Fibroblast of skin of left quadriceps (primary cell): ENCODE data around the gene PRDM16.

Experiments used
- DNase-seq, 2 experiments: peaks; one replicate each; pipeline ENCODE4 v3.0.0-alpha.2; 2013; ENCODE audit warnings: low read depth in 2 of 2

Gene PRDM16

DNA sequence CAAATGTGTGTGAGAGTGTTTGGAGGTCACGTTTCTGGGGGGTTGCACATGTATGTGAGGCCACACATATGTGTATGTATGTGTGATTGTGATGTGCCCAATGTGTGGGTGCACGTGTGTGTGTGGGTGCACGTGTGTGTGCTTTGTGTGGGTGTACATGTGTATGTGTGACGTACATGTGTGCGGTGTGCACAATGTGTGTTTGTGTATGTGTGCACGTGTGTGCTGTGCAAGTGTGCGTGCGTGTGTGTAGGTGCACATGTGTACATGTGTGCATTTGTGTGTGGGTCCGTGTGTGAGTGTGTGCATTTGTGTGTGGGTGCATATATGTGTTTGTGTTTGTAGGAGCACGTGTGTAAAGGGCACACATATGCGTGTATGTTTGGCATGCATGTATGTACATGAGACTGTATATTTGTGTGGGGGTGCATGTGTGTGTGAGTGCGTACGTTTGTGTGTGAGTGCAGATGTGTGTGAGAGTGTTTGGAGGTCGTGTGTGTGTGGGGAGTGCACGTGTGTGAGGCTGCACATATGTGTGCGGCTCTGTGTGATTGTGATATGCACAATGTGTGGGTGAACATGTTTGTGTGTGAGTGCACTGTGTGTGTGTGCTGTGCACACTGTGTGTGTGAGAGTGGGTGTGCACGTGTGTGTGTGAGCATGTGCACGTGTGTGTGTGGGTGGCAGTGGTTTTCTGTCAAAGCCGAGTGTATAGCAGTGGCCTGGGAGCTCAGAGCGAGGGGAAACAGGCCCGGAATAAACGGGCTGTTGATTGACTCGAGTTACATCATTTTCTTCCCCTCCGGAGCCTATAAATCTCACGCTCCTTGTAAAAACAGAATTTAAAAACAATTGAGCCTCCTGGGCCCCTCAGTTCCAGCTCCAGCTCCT is 252.8 kb downstream of the PRDM16 start:
- DNase-seq: peak; percentile 14 to 31

DNA sequence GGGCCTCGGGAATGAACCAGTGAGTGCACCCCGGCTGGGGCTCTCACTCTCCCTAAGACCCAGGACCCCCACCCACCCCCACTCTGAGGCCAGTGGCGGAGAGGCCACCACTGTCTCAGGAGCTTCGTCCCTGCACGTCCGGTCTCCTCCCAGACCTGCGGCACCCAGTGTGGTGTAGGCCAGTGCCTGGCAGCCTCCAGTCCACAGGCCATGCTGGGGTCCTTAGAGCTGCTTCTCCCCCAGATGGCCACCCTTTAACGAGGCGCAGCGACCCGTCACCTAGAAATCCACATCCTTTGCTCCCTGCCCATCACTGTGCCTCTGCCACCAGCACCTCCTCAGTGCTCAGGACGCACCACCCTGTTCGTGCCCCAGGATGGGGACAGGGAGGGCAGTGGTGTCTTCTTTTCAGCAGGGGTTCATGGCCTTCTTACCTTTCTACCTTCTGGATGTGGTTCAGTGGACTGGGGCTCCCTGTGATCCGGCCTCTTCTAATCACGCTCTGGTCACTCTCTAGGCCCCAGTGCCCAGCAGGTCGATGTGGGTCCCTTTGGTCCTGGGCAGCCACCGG is 253.5 kb downstream of the PRDM16 start:
- no peak for DNase-seq

DNA sequence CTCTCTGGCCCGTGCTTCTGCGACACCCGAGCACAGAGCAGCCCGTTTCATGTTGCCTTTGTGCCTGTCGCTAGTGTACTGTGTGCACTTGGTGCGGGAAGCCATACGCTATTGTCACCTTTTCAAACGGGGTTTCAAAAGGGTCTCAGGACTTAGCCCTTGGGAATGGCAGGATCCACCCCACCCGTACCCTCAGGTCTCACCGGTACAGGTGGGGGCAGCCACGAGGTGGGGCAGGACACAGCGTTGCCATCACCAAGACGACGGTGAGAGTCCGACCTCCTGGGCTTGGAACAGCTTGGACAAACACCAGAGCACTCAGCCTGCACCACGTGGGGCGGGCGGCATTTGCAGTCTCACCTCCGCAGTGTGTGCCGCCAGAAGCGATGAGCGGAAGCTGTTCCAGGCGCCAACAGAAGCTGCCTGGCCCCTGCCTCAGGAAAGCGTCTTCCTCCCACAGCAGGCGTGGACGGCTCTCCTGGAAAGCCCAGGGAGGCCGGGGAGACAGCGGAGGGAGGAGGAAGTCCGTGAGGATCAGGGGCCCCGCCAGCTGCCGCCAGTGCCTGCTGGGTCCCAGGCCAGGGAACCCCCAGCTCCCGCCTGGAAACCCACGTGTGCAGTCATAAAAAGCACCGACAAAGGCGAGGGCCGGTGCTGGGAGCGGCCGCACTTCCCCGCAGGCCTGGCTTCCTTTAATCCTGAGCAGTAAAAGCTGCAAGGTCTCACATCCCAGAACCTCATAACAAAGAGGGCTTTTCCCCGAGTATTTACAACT is 254.2 kb downstream of the PRDM16 start:
- no peak for DNase-seq

DNA sequence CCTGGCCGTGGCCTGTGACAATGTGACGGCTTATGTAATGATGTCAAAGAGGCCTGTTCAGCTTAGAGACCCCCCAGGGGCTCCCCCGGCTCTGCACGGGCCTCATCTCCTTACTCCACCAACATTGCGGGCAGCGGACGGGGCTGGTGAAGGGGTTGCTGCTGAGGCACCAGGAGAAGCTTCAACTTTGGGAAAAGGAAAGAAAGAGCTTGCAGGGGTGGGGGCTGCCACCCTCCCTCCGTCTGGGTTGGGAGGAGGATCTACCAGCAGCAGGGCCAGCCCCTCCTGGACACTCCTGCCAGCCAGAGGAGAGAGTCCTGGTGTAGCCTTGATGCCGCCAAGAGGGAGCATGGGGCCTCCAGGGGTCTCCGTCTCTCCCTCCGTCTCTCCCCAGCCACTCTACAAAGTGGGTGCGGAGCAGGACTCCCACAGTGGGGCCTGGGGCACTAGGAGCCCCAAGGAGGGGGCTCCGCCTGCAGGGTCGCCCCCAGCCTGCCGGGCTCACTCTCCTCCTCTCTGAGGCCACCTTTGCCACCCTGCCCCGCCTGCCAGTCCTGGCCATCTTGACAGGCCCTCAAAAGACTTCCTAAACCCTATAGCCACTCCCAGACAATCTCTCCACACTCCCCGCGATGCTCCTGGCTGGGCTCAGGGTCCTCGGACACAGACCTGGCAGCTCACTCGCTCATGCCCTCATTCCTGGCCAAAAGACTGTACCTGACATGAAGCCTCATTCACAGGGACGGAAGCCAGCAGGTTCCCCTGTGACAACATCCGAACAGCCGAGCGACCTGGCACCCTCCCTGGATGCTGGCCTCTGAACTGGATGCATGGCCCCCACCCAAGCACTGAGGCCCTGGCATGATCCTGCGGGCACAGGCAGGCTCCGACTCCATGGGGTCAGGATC is 255.0 kb downstream of the PRDM16 start:
- DNase-seq: no peak

DNA sequence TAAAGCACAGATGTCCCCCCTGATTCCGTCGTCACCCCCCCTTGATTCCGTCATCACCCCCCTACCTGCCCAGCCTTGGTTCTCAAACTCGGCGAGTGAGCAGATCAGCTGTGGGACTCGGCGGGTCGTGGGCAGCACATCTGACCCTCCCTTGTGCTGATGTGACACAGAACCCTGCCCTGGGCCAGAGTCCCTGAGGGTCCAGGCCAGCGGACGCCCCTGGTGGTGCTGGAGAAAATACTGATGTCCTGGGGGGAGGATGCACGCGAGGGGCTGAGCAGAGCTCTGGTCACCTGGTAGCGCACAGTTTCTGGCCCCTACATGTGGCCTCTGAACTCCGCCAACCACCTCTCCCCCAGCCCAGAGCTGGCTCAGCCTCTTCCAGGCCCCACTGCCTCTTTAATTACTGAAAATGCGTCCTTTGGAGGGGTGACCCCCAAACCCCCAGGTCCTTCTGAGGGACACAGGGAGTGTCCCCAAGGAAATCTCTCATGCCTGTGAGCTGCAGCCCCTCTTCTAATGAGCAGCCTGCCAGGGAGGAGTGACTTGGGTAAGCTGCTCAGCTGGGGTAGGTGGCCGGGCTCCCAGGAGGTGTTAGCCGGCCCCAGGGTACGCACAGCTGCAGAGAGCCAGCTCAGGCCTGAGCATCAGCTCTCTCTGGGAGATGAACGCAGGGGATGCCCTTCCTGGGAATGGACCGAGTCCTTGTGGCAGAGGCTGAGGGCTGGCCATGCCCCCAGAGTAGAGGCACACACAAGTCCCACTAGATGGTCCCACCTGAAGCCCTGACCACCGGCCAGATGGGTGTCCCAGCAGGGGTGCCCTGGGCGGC is 255.9 kb downstream of the PRDM16 start:
- DNase-seq: no peak

DNA sequence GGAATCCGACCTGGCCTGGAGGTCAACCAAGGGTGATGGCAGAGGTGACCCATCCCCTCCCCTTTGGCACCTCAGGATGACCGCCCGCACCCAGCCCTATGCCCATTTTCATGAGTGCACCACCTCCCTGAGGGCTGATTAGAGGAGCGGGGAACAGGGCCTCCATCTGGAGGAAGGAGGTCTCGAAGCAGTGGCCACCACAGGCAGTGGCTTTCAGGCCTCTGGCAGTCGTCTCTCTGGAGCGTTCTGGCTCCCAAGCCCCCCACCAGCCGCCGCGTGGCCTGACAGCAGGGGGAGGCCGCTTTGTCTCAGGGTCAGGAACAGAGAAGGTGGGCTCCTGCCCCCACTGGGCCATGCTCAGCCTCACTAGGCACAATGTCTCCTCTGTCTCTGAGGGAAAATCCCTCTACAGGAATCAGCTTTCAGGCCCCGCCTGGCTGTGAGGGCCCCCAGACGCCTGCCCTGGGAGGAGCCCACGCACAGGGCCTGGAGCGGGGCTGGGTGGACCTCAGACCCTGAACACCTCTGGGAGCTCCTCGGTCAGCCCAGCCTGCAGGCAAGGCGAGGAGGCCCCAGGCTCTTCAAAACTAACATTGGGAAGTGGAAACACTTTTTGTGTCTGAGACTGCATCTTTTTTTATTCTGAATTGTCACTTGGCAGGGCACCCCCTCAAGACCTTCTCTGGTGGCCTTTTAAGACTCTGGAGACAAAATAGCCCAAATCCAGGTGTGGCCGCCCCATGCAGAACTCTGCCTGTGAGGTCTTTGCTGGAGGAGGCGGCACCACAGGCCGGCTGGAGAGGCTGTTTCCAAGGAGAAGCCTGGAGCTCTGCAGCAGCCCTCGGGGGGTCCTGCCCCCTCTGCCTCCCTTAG is 257.7 kb downstream of the PRDM16 start:
- DNase-seq: no peak

DNA sequence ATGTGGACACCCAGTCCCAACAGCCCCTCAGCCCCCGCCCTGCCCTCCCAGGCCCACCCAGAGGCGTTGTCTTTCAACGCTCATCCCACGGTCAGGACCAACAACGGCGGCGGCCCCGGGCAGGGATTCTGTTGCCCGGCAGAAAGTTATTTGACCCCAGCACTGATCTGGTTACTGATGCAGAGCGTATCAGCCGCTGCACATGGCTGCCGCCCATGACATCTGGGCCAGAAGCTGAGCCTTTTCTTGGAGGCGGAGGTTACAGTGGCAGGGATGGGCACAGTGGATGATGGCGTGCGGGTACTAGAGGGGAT is 258.3 kb downstream of the PRDM16 start:
- DNase-seq: no peak

DNA sequence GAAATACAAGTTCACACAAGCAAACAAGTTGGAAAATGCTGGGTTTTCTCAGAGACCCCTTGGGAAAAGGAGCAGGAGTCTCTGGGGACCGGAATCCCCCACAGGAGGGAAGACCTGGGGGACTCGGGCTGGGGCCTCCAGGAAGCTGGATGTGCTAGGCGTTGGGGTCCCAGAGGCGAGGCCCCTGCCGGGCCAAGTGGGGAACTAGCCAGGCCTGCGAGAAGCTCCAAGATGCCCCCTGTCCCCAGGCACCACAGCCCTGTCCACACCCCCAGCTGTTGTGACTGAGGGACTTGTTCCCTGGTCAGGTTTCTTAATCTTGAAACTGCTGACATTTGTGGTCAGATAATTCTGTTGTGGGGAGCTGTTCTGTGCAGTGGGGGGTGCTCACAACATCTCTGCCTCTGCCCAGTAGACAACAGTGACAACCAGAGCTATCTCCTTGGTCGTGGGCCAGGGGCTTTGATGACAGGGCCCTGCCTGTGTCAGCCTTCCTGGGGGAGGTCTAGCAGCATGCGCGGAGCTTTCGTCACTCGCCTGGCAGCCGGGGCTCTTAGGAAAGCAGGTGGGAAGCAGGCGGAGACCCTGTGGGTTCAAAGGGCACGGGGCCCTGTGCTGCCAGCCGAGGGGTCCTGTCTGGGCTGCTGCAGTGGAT is 259.1 kb downstream of the PRDM16 start:
- no peak for DNase-seq

DNA sequence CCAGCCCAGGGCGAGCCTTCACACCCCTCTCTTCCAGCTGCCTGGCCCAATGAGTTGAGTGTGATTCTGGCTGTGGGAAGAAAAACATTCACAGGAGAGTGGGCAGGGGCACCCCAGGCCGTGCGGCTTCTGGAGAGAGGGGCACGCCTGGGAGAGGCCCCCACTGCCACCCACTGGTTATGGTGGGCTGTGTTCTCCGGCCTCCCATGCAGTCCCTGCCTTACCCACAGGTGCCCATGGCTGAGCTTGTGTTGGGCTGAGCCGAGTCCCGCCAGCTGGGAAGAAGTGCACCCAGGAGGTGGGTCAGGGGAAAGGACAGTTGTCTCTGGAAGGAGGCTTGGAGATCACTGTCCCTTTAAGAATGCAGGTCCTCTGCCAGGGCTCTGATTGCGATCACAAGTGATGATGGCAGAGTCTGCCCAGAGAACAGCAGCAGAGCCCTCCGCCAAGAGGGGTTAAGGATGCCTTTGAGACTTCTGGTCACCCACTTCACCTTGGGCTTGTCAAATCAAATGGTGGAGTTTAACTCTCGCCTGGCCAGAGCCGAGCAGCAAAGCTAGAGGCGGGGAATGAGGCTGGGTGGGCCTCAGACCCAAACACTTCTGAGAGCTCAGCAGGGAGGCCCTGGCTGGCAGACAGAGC is 260.8 kb downstream of the PRDM16 start:
- DNase-seq: no peak

DNA sequence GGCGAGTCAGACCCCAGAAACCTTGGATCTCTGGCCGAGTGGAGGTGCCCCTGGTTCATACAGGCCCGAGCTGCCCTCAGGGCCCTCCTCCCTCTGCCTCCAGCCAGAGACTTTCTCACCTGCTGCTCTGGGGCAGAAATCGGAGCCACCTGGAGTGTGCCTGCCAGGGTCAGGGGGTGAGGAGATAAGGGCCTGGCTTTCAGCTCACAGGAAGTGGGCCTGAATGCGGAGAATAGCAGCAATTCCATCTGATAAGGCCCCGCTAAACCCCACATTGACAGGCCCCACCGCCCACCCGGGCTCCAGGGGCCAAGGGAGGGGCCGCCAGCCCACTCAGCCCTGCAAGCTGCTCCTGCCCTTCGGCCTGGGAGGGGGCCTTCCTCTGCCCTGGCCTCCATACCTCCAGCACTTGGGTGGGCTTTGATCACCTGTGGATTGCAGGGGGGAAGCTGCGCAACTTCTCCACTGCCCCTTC is 261.8 kb downstream of the PRDM16 start:
- DNase-seq: no peak

DNA sequence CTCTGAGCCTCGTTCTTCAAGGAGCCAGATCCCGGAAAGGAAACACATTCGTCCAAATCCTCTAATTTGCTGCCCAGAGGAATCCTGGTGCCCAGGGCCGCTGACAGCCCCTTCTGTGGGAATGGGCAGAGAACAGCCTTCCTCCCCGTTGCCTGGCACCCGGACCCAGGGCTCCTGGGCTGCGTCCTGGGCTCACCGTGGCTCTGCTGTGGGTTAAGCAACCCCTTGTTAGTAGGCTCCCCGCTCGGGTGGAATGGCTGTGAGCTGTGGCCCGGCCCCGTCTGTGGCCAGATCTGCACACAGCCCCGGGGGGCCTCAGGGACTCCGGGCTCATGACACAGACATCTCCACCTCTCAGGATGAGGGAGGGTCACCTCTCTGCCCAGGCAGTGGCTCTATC is 262.6 kb downstream of the PRDM16 start:
- no peak for DNase-seq

DNA sequence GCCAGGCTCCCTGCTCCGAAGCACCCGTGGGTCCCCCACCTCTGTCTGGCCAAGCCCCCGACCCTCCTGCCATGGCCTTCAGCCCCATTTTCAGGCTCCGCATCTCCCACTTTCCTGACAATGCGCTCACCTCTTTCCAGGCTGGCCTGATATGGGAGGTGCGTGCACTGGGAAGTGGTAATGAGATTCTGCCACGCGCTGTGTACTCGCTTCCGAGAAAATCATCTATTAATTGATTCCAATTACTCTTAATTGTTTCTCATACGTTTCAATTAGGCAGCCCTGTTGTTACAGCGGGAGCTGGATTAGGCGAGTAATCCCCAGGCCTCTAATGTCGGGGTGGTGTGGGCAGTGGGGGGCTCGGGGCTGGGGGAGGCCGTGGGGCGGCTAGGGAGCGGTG is 263.0 kb downstream of the PRDM16 start:
- DNase-seq: no peak

DNA sequence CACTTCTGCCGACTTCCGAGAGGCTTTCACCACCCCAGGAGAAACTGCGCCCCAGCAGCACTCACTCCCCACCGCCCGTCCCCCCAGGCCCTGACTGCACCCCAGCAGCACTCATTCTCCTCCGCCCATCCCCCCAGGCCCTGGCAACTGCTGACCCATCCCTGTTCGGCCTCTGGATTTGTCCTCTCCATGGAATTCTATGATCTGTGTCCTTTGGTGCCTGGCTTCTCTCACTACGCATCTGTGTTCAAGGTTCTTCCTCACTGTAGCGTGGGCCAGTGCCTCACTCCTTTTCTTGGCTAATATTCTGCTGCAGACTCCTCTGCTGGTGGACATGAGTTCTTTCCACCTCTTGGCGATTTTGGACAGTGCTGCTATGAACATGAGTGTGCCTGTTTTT is 263.7 kb downstream of the PRDM16 start:
- DNase-seq: no peak

DNA sequence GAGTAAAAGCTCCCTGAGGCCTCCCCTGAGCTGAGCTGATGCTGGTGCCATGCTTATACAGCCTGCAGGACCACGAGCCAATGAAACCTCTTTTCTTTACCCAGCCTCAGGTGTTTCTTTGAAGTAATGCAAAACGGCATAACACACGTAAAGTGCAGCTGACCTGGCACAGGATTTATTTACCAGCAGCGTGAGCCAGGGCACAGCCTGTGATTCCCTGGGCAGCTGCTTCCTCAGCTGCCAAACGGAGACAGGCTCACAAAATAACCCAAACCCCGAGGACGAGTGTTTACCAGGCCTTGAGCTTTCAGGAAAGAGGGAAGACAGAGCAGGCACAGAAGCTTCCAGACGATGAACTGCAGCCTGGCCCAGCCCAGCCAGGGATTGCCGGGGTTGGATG is 264.9 kb downstream of the PRDM16 start:
- DNase-seq: no peak

DNA sequence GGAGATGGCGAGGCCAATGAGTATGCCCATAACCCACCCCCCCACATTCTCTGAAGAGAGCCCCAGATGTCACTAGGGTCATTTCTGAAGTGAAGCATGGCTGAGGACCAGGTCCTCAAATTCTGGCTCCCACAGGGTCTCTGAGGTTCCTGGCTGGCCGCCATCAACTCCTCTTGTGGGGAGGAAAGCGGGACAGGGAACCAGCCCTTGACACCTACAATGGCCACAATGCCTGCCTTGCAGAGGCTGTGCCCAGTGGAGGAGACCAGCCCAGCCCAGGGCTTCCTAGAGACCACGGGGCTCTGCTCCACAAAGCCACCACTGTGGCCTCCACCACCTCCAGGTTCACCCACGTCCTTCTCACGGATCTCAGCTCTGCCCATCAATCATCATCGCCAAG is 265.4 kb downstream of the PRDM16 start:
- DNase-seq: no peak

DNA sequence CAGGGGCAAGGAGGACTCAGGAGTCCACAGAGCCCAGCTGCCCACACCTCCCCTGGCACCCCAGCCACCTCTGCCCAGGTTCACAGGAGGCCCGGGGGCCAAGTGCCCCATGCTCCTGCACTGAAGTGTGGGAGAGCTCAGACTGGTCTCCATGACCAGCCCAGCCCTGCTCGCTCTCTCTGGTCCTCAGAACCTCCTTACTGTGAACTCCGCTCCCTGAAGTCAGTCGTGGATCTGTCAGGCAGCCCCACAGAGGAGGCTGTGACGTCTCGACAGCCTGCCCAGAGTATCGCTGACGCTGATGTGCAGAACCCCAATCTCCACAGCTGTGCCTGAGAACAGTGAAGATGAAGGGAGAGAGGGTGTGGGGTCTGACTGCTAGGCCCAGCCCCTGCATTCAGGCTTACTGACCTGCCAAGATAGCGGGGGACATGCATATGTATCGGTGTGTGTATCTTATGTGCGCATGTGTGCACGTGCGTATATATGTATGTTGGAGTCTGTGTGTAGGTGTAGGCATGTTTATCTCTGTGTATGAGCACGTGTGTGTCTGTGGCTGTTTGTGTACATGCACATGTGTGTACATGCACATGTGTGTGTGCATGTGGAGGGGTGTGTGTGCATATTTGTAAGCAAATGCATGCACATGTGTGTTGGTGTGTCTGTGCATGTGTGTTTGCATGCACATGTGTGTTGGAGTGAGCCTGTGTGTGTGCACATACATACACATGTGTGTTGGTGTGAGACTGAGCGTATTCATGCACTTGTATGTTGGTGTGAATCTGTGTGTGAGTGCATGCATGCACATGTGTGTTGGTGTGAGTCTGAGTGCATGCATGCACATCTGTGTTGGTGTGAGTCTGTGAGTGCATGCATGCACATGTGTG is 267.0 kb downstream of the PRDM16 start:
- no peak for DNase-seq
